Heart right ventricle (tissue), 16 donors: Measurements from ENCODE around the gene GSTM3. TPM values are rescaled to one million over a fixed set of nuclear protein-coding genes. Genes with fewer than 3 reads are reported as not detected.

Source experiments
- ATAC-seq, 8 donors: fragments of 200-7000 bp; cut with Tn5 transposase; one replicate each; pipeline ENCODE4 v1.9.1; 2020; ENCODE audit warnings: mild to moderate bottlenecking in 8 of 8, moderate library complexity in 8 of 8, moderate number of reproducible peaks in 1 of 8
- DNase-seq, 2 donors: peaks; one replicate each; pipeline ENCODE4 v3.0.0-alpha.2; 2020
- H3K27ac ChIP-seq, 10 donors: fragments of 200-600 bp; sonication (generic) in 2 of 10; one replicate each; pipeline versions ENCODE4 v1.5.0 to v1.8.0; 2020 to 2022; ENCODE audit warnings: mild to moderate bottlenecking in 3 of 10
- H3K27me3 ChIP-seq, 7 donors: fragments of 200-600 bp; one replicate each; pipeline ENCODE4 v1.8.0; 2021 to 2022; ENCODE audit warnings: mild to moderate bottlenecking in 2 of 7
- H3K36me3 ChIP-seq, 9 donors: fragments of 200-600 bp; sonication (generic) in 1 of 9; one replicate each; pipeline versions ENCODE4 v1.5.0 to v1.8.0; 2020 to 2022; ENCODE audit warnings: mild to moderate bottlenecking in 2 of 9
- H3K4me1 ChIP-seq, 9 donors: fragments of 200-600 bp; sonication (generic) in 1 of 9; one replicate each; pipeline versions ENCODE4 v1.5.0 to v1.8.0; 2020 to 2022; ENCODE audit warnings: mild to moderate bottlenecking in 4 of 9
- H3K4me3 ChIP-seq, 10 donors: fragments of 200-600 bp; sonication (generic) in 2 of 10; one replicate each; pipeline versions ENCODE4 v1.5.0 to v1.8.0; 2020 to 2022; ENCODE audit warnings: mild to moderate bottlenecking in 7 of 10, moderate library complexity in 2 of 10
- H3K9me3 ChIP-seq, 11 donors: fragments of 200-600 bp in 10 of 11; sonication (generic) in 2 of 11; one replicate each; pipeline versions ENCODE4 v1.5.0 to v1.8.0; 2013 to 2022; ENCODE audit warnings: mild to moderate bottlenecking in 2 of 11, control low read depth in 1 of 11, moderate library complexity in 1 of 11
- CTCF ChIP-seq, 9 donors: fragments of 200-600 bp; sonication (generic) in 2 of 9; IDR thresholded peaks; one replicate each; pipeline versions ENCODE4 v1.5.0 to v1.8.0; 2021 to 2022; ENCODE audit warnings: antibody characterized with exemption in 9 of 9, mild to moderate bottlenecking in 5 of 9, moderate library complexity in 1 of 9
- WGBS, 2 donors: extraction: QIAGEN DNeasy Blood & Tissue Kit; methylation state at CpG; one replicate each; pipeline ENCODE4 v1.1.7; 2013; ENCODE audit warnings: inconsistent platforms in 1 of 2; 5-methylcytosine and 5-hydroxymethylcytosine counted together
- intact Hi-C, 10 donors: fragments of 100-400 bp; cut with DNase I; formaldehyde crosslinking; loops; one replicate each; pipeline versions ENCODE4 v1.11.1 to v1.14.2; 2022
- polyA plus RNA-seq, 2 donors: library from polyadenylated mRNA; stranded (reverse); fragments of 200-250 nt; gene quantifications; one replicate each; pipeline ENCODE4 v1.2.3, GENCODE V29; 2013
- total RNA-seq, 10 donors: library from RNA; stranded (reverse); fragmentation: NEBNext Ultra II Directional in 3 of 10; extraction: Animal tissue kit (Norgen Biotek cat#: 25700) in 3 of 10; gene quantifications; one replicate each; pipeline versions ENCODE4 v1.2.1 to v1.2.4, GENCODE V29; 2021 to 2023
- donor health status: Arrhythmogenic right ventricular cardiomyopathy.
- donor health status: ischemic (EF 13 %, LVEDD 7.1; RV severe dilation, severe dysfunction).
- donor health status: healthy with polysubstance abuse.
- donor health status: DM: no; HTN: yes; CAD: no.
- donor health status: DM: no; HTN: no; CAD: no.
- donor health status: ischemic (EF 25% LVEDD 6.9; RV normal size, moderate dysfunction).
- donor health status: ischemic (EF 25% LVEDD 5.7; RV mildly dilated, moderate dysfunction).
- donor health status: healthy.
- donor health status: DM: yes; HTN: yes; CAD: no.
- donor health status: Ischemic cardiomyopathy.
- donor health status: ischemic (EF 35%, LVEDD 5.7; RV mildly dilated, moderate dysfunction).
- donor health status: nonischemic (EF 11% LVEDD 7.7; RV severe dilation, severe dysfunction).
- donor health status: DM: yes; HTN: yes; CAD: no.
- donor health status: PGD.
- donor health status: ischemic (EF 29% LVEDD 5.4; RV normal size, mild dysfunction).
- donor health status: nonischemic (EF 23%, LVEDD 6.1; RV moderate dilation, normal function).

GSTM3 gene
- total and polyA plus RNA-seq, 12 donors = 49.0 to 289 (median 99.3) TPM

- H3K4me3 ChIP-seq = no peak overlapping the region
- DNase-seq (no peak), ATAC-seq (no peak)
- H3K4me1 ChIP-seq = no peaks in the 10 kb centered on the region
- H3K9me3 ChIP-seq = no peaks in the 10 kb centered on the region
- intact Hi-C loops = no loop called here
- 88 to 94% methylated on average over 4 of the region's 4 CpGs for WGBS, 2 donors
- H3K36me3 ChIP-seq = no peaks in the 10 kb centered on the region
- no peak for TF ChIP-seq CTCF (IDR thresholded peaks at IDR 0.05)
- H3K27ac ChIP-seq = no peak overlapping the region
- no peaks in the 10 kb centered on the region for H3K27me3 ChIP-seq
Observed at GRCh38 chr1:109725510-109725909, 15.3 kb downstream of the GSTM3 start.

- TF ChIP-seq CTCF (IDR thresholded peaks at IDR 0.05) = no peak
- 70 to 84% methylated on average over 5 of the region's 5 CpGs for WGBS, 2 donors
Observed at GRCh38 chr1:109724933-109725332, 15.9 kb downstream of the GSTM3 start.

GRCh38 chr1:109722908-109723691, 17.7 kb downstream of the GSTM3 start:
- H3K27me3 ChIP-seq = no peaks in the 10 kb centered on the region
- no peaks in the 10 kb centered on the region for H3K9me3 ChIP-seq
- DNase-seq = no peak
- H3K4me3 ChIP-seq = no peak overlapping the region
- H3K4me1 ChIP-seq = peaks cover 0 to 6% (median 0%) of the 10 kb centered on the region in 9 donors
- intact Hi-C loops = no loop called here
- WGBS, 2 donors = 82 to 90% methylated on average over 7 of the region's 7 CpGs
- TF ChIP-seq CTCF (IDR thresholded peaks at IDR 0.05) = no peak
- no peak for ATAC-seq
- no peak overlapping the region for H3K27ac ChIP-seq
- H3K36me3 ChIP-seq = no peaks in the 10 kb centered on the region

More at GRCh38 chr1:109724933-109725332, 15.9 kb downstream of the GSTM3 start:
- no peaks in the 10 kb centered on the region for H3K9me3 ChIP-seq
- no peak for ATAC-seq
- H3K27ac ChIP-seq = no peak overlapping the region
- H3K4me3 ChIP-seq = no peak overlapping the region
- H3K4me1 ChIP-seq = no peaks in the 10 kb centered on the region
- H3K36me3 ChIP-seq = no peaks in the 10 kb centered on the region
- intact Hi-C loops = no loop called here
- H3K27me3 ChIP-seq = no peaks in the 10 kb centered on the region
- DNase-seq = no peak

- intact Hi-C loops = no loop called here
- no peak for TF ChIP-seq CTCF (IDR thresholded peaks at IDR 0.05)
- H3K4me1 ChIP-seq = peaks cover 0 to 6% (median 0%) of the 10 kb centered on the region in 9 donors
- no peak overlapping the region for H3K4me3 ChIP-seq
- no peaks in the 10 kb centered on the region for H3K9me3 ChIP-seq
- no peaks in the 10 kb centered on the region for H3K36me3 ChIP-seq
- no peaks in the 10 kb centered on the region for H3K27me3 ChIP-seq
- no peak overlapping the region for H3K27ac ChIP-seq
- DNase-seq = no peak
- no peak for ATAC-seq
- 86 to 93% methylated on average over 1 of the region's 1 CpG for WGBS, 2 donors
Observed at GRCh38 chr1:109721971-109722370, 18.9 kb downstream of the GSTM3 start.
